ENCODE results near the gene PLSCR3.

GRCh38 chr17:7388856-7389255 lies 5.5 kb downstream of the PLSCR3 start:
- TF ChIP-seq CTCF (conservative IDR thresholded peaks at IDR 0.05; ENCODE audit: low read length) = no peak
- TF ChIP-seq EZH2phosphoT487 (IDR thresholded peaks at IDR 0.05; ENCODE audit: borderline replicate concordance) = no peak

Measured in Loucy (cell line).